NCI-H345 (cell line): ENCODE data around the gene BCAP31.
"Not testable (repeated sequence)": the region's sequence is repeated elsewhere in the genome, so short reads cannot be mapped to it uniquely, and the experiment has no call there.

Source experiments
- DNase-seq: peaks from one replicate; lab custom pipeline; 2025; lab: John Stamatoyannopoulos, UW

Gene BCAP31

DNA sequence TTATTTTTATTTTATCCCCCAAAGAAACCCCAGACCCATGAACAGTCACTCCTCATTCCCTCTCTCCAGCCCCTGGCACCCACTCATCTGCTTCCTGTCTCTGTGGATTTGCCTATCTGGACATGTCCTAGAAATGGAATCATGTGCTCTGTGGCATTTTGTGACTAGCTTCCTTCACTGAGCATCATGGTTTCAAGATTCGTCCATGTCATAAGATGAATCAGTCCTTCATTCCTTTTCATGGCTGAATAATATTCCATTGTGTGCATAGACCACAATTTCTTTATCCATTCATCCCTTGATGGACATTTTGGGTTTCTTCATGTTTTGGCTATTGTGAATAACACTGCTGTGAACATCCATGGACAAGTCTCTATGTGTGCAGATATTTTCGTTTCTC lies 10.7 kb upstream of the BCAP31 start:
- no peak for DNase-seq

DNA sequence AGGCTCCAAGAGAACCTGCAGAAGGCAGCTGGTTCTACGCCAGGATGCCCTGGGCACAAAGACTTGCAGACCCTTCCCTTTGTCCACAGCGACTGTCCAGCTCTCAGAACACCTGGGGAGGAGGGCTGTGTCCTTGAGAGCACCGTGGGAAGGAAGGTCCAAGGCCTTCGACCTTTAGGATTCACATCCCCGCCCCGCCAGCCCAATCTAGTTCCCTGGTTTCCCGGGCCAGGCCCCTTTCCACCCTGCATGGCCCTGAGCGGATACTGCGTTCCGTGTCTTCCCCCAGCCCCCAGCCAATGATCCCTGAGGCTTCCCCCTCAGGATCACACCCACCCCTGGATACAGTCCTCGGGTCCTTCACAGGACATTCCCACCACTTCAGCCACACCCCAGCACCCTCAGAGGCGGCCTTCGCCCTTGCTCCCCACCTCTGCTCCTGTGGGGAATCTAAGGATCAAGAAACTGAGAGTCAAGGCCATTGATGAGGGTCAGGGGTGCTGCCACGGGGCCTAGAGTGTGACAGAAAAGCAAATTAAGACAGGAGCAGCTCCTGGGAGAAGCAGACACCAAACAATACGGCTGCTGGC lies 9.6 kb upstream of the BCAP31 start:
- no peak for DNase-seq

DNA sequence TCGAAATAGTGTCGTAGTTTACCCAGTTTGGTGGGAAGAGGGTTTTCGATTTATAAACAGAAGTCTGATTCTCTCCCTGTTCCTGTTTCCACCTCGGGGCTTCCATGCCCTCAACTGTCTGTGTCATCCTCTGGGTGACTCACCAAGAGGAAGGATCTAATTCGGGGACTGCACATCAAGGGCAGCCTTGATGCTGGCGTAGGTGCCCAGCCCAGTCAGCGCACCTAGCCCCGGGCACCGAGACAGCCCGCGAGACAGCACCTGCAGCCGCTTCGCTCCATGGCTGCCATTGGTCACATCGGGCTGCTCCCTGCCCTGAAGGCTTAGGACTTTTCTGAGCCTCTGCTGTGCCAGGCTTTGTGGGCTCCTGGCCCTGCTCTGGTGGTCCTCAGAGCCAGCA lies 8.2 kb upstream of the BCAP31 start:
- DNase-seq = no peak

DNA sequence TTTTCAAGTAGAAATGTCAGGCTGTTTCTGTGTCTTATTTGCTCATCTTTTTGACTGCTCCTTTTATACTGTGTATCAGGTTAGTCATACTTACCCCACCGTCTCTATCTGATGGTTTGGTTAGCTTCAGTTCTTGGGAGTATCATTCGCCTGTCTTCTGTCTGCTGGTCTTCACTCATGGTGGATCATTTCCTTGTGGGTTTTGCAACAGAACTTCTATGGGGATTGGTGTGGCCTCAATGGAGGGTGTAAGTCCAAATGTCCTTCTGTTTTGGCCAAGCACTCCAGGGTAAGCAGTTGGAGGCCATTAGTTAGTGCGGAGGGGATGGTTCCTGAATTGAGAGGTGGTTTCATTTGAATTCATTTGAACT lies 7.6 kb upstream of the BCAP31 start:
- DNase-seq = no peak

DNA sequence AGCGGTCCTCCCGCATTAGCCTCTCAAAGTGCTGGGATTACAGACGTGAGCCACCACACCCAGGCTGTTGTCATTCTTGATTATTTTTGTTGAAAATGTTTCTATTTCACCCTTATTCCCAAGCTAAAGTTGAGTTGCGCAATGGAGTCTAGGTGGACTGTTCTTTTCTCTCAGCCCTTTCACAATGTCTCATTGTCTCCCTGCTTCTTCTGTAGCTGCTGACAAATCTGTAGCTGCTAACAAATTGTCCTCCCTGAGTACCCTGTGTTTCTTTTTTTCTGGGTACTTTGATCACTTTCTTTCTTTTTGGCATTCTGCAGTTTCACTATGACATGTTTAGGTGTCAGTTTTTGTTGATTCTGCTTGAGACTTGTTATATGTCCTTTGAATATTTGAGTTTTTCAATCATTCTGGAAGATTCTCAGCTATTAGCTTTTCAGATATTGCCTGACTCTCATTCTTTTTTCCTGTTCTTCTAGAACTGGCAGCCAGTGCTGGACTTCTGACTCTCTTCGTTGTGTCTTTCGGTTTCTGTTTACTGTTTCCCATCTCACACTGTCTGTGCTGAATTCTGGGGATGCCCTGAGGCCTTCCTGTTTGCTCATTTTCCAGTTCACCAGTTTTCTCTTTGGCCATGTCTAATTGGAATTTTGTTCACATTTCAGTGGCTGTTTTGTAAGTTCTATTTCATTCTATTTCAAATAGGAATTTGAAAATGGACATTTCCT lies 7.1 kb upstream of the BCAP31 start:
- DNase-seq = no peak

DNA sequence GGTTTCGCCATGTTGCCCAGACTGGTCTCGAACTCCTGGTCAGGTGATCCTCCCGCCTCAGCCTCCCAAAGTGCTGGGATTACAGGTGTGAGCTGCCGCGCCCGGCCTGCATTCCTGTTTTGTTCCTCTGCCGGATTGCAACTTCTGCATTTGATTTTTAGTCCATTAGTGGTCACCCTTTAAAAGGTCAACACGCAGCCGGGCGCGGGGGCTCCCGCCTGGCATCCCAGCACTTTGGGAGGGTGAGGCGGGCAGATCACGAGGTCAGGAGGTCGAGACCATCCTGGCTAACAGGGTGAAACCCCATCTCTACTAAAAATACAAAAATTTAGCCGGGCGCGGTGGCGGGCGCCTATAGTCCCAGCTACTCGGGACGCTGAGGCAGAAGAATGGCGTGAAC lies 5.9 kb upstream of the BCAP31 start:
- not testable (repeated sequence) for DNase-seq

DNA sequence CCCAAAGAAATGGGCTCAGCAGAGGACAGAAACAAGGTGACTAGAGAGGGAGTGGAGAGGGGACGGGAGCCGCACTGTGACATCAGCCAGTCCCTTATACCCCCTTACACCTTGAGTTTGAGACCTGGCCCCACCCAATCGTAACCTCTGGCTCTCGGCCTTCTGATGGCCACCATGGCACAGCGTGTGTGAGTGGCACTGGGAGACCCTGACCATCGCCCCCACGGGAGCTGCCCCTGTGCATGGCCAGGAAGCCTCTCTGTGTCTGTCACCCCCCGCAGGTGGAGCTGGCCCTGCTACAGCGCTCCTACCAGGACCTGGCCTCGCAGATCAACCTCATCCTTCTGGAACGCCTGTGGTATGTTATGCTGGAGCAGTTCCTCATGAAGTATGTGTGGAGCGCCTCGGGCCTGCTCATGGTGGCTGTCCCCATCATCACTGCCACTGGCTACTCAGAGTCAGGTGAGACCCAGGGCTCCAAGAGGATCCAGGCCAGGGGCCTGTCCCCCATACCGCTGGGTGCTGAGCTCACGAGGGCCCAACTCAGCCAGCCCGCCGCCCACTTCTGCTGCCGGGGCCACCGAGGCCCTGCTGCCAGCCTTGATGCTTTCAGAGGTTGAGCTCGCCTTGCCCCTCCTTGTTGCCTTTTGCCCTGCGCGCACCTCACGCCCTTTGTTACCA lies 4.9 kb upstream of the BCAP31 start:
- DNase-seq = no peak

DNA sequence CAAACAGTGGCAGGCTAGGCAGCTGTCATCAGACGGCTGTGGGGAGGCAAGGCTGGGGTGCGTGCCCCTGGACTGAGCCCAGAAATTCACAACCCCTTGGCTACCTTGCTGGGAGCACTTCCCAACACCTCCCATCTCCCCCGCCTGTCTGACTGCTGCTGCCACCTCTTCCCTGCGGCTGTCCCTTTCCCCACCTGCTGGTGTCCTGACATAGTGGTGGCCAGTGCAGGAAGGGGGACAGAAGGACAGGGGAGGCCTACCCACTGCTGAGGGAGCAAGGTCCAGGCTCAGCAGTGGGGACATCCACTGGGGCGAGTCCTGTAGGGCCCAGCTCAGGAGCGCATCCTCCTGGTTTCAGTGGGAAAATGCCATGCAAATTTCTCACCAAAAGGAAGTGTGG lies 3.9 kb upstream of the BCAP31 start:
- no peak for DNase-seq

DNA sequence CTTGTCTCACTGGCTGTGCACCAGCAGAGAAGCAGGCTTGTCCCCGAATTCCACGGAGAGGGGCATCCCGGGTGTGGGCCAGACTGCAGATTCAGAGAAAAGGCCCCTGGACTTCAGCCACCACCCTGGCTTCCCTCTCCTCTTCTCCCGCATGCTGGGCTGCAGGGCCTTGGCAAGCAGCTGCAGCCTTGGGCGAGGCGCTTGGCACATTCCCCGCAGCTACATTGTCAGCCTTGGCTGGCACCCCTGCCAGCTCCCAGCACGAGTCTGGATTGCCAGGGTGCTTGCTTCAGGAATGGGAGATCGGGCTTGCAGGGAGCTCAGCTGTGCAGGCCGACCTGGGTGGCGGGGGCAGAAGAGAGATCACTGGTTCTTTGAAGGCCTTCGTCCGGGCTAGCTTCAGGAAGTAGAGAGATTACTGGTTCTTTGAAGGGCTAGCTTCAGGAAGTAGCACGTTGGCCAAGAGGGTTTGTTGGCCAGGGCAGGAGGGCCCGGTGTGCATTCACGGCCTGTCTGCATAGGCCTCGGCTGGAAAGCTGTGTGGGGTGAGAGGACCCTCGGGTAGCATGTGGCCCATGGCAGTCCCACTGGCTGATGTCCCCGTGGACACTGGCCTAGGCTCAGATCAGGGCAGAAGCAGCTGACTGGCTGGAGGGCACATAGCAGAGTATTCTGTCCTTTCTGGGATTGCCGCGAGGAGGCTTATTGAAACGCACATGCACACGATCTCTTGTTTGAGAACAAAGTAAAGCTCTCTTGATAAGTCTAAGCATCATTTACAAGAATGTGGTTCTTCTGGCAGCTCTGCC lies 3.1 kb upstream of the BCAP31 start:
- peak; percentile 74 for DNase-seq

DNA sequence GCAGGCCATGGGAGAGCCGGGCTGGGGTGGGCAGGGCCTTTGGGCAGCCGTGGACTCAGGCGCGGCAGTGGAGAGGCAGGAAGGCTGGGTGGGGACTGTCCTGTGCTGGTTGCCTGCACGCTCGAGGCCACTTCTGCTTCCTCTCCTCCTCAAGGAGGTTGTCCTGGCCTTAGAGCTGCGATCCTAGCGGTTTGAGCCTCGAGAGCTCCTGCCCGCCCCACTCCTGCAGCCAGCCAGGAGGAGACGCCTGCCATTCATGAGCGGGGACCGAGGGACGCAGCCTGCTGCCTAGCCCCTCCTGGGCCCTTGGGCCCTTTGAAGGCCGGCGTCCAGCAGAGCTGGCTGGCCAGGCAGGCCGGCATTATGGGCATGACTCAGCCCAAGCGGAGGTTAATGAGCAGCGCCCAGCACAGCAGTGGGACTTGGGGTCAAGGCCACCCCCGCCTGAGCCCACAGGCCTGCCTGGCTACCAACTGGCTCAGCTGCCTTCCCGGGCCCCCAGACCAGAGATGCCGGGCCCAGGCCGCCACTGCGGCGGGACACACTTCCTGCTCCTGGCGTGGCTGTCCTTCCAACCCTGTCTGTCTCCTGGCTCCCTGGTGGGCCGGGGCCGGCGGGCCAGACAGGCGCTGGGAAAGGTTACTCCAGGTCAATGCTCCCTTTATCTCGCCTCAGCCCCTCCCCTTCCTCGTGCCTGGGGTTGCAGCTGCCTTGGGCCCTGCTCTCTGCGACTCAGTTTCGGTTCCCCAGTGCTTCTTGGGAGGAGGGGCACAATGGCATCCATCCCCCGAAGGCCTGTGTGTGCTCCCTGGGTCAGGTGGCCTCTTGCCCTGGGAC lies 2.3 kb upstream of the BCAP31 start:
- DNase-seq = peak; percentile 15

DNA sequence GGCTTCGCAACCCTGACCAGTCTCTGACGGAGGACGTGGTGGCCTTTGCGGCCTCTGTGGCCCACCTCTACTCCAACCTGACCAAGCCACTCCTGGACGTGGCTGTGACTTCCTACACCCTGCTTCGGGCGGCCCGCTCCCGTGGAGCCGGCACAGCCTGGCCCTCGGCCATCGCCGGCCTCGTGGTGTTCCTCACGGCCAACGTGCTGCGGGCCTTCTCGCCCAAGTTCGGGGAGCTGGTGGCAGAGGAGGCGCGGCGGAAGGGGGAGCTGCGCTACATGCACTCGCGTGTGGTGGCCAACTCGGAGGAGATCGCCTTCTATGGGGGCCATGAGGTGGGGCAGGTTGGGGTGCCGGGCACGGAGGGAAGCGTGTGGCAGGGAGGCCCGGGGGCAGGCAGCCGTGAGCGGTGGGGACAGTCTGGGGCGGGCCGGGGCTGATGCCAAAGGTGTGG lies 1.7 kb upstream of the BCAP31 start:
- no peak for DNase-seq

DNA sequence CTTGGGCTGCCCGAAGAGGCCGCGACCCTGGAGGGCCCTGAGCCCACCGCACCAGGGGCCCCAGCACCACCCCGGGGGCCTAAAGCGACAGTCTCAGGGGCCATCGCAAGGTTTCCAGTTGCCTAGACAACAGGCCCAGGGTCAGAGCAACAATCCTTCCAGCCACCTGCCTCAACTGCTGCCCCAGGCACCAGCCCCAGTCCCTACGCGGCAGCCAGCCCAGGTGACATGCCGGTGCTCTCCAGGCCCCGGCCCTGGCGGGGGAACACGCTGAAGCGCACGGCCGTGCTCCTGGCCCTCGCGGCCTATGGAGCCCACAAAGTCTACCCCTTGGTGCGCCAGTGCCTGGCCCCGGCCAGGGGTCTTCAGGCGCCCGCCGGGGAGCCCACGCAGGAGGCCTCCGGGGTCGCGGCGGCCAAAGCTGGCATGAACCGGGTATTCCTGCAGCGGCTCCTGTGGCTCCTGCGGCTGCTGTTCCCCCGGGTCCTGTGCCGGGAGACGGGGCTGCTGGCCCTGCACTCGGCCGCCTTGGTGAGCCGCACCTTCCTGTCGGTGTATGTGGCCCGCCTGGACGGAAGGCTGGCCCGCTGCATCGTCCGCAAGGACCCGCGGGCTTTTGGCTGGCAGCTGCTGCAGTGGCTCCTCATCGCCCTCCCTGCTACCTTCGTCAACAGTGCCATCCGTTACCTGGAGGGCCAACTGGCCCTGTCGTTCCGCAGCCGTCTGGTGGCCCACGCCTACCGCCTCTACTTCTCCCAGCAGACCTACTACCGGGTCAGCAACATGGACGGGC lies 1.0 kb upstream of the BCAP31 start:
- no peak for DNase-seq

DNA sequence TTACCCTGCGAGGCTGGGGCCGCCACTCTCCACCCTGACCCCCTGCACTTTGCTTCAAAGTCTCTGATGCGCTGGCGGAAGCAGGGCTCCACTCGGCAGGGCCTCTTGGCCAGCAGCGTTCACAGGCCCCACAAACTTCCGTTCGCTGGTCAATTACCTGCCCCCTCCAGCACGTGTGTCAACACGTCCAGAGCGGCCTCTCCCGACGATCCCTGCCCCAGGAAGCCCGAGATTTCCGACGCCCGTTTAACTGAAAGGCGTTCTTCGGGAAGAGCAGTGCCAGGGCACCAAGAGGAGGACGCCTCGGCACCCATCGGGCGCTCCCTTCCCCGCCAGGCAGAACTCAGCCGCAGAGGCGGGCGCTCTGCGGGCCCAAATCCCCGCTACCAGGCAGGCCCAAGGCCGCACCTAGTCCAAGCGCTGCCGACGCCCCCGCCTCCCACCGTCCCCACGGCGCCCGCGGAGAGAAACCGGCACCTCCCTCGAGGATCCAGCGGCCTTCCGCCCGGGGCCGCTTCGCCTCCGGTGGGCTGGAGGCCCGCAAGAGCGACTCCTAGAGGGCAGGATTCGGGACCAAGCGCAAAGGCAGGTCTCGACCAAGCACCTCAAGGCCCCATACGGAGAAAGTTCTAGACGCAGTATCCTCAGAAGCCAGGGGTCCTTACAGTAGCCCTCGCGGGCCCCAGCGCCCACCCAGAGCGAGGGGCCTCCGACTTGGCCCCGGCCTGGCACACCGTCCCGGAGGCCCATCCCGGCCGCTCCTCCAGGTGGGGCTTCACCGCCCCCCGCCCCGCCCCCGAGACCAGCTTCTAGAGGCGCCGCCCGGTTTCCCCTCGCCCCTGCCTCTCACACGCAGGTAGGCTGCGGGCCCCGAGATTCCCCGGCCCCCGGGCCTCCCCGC lies 586 bp downstream of the BCAP31 start:
- peak; percentile 63 for DNase-seq

DNA sequence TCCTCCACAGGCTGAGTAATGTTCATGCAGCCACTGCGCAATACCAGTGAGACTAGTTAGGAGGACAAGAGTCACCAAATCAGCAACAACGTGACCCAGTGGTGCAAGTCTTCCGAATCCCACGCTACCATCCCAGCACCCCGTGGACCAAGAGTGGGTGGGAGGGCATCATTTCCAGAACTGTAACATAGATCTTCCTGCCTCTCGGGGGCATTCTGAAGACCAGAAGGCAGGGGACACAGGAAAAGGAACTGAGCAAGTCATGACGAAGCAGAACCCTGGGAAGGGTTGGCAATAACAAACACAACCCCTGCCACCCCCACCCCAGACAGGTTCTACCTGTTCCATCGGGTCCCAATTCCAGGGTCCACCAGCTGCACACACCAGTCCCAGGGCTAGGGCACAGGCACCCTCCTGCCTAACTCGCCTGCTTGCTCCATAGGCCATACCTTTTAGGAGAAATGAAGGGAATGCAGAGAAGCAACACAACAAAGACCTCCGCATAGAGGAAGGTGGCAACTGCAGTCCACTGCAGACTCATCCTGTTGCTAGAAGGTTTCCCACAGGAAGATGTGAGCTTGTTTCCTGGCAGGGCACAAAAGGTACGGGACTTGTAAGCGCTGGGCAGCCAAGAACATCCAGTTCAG lies 1.4 kb downstream of the BCAP31 start:
- DNase-seq = no peak

DNA sequence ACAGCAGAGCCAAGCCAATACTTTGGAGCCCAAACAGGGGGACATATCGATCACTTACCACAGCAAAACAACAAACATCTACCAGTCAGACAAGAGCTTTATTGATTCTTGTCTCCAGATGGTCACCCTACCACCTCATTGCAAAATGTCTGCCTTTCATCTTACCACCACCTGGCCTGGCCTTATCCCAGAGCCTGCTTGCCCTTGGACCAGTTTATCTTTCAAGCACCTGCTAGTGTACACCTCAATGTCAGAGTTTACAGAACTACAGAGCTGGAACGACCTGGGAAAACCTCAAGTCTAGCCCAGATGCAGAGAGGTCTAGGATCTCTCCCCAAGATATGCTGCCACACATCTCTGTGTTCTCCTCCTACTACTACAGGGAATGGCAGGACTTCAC lies 4.5 kb downstream of the BCAP31 start:
- DNase-seq = no peak

DNA sequence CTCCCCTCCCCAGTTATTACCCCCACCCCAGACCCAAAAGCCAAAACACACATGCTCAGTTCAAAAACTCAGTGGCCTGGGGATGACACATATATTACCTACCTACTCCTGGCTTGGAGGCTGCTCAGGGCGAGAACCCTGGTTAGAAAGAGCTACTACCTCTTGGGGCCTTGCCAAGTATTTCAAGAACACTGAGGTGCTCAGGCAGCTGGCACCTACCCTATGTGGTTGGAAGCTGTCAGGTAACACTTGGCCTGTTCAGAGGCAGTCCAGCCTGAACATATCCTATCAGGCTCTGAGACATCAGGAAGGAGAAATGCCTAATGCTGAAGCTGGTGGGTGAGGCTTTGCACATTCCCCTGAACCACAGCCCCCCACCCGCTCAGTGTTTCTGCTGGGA lies 4.9 kb downstream of the BCAP31 start:
- no peak for DNase-seq

DNA sequence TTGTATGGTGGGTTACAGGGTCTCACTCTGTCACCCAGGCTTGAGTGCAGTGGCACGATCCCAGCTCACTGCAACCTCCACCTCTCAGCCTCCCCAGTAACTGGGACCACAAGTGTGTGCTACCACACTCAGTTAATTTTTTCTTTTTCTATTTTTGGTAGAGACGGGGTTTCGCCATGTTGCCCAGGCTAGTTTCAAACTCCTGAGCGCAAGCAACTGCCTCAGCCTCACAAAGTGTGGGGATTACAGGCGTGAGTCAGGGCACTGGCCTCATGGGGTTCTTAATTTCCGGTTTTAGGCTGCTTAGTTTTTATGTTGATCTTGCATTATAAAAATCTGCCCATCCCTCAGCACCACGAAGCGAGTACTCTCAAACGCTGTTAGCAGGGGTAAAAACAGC lies 6.7 kb downstream of the BCAP31 start:
- DNase-seq = no peak

DNA sequence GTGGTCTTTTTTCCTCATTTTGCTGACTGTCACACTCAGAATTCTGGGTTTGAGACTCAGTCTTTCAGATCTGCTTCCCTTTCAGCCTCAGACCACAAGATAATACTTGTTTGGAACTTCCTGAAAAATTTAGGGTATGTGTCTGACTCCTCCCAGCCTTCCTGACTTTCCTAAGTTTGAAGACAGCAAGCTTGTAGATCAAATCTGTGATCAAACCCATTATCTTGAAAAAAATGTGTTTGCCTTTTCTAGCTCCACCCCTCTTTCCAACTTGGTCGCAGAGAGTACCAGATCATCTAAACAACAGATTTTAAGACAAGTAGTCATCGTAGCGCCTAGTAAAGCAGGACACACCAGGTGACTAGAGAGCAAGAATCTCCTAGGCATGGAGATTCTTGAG lies 9.9 kb downstream of the BCAP31 start:
- DNase-seq = no peak
